Testis (tissue), 2 donors: ENCODE measurements around the gene C4BPB.

Experiments used
- CTCF ChIP-seq, 3 experiments: fragments of 450-650 bp in 2 of 3; fragments of 200-600 bp in 1 of 3; sonication (generic) in 1 of 3; IDR thresholded peaks; one replicate each; pipeline ENCODE4 v1.5.1; 2016 to 2019; ENCODE audit warnings: antibody characterized with exemption in 3 of 3, mild to moderate bottlenecking in 2 of 3, moderate library complexity in 1 of 3
- POLR2A ChIP-seq: fragments of 450-650 bp; IDR thresholded peaks from one replicate; pipeline ENCODE4 v1.6.1; 2017; ENCODE audit warnings: antibody characterized with exemption, mild to moderate bottlenecking, moderate library complexity

GRCh38 chr1:207130252-207131036, 41.8 kb downstream of the C4BPB start:
- TF ChIP-seq CTCF (IDR thresholded peaks at IDR 0.05), result no peak
- TF ChIP-seq POLR2A, result no peak
